GM21390 (cell line): ENCODE data around the gene IRX6.

Experiments
- ATAC-seq: cut with Tn5 transposase; IDR thresholded peaks from one replicate; pipeline ENCODE4 v1.9.1; 2021; ENCODE audit not compliant: unreplicated experiment

Gene IRX6

GRCh38 chr16:55322327-55322726, 1.7 kb upstream of the IRX6 start:
- no peak for ATAC-seq

DNA sequence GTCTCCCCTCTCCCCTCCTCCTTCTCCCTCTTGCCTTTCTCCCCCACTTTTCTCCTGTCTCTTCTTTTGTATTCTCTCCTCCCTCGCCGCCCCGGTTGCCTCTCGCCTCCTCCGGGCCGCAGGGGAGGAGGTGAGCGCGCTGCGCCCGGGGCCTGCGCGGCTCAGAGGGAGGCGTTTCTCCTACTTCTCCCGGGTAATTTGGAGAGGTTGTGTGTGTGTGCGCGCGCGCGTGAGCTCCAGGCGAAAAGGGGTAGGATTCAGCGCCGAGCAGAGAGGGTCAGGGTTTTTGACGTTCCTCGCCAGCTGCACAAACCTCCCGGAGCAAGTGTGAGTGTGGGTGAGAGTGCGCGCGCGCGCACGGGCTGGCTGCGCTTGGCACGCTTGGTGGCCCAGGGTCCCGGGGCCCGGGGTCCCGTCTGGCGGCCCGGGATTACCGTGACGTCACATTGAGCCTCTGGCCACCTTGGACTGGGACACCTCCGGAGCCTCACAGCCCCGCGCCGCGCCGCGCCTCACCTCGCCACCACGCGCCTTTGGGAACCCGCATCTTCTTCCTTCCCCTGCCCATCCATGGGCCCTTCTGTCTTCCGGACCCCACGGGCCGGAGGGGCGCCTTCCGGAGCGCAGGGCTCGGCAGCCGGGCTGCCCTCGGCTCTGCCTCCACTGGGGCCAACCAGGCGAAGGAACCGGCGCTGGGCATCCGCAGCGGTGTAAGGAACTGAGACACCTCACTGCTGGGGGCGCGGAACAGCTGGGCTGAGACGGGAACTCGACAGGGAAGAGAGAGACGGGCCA, 479 bp downstream of the IRX6 start:
- ATAC-seq: no peak

DNA sequence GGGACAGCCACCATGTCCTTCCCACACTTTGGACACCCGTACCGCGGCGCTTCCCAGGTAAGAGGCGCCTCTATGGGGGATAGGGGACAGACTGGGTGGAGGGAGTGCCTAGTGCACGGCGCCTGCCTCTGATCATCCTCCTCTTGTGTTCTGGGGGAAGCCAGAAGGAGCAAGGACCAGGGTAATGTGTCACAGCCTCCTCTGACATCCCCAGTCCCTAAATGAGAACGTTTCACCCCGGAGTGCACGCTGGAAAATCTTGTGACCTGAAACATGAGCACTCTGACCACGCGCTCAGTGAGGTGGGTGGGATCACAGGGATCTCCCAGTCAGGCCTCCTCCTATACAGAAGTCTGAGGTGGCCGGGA, 1.1 kb downstream of the IRX6 start:
- ATAC-seq: no peak

DNA sequence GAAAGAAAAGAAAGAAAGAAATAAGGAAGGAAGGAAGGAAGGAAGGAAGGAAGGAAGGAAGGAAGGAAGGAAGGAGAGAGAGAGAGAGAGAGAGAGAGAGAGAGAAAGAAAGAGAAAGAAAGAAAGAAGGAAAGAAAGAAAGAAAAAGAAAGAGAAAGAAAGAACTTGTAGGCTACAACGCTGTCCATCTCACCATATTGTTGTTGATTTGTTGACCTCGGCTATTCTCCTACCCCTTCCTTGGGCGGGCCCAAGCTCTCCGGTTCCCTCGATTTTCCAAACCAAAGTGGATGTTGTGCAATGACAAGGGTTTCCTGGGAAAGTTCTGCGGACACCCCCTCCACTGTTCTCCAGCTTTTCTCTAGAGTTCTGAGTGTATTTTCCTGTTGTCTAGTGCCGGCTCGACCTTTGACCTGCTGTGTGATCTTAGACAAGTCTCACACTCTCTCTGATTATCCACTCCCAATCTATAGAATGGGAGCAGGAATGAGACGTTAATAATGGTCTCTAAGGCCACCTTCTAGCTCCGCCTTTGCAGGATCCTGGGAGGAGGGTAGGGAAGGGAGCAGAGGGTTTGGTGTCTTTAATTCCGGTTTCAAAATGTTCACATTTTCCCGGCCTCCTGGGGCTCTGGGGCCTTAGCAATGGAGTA, 1.6 kb downstream of the IRX6 start:
- ATAC-seq: no peak

GRCh38 chr16:55326261-55327092, 2.5 kb downstream of the IRX6 start:
- ATAC-seq: no peak

GRCh38 chr16:55328611-55329569, 4.9 kb downstream of the IRX6 start:
- no peak for ATAC-seq

- no peak for ATAC-seq
These were observed 5.9 kb downstream of the IRX6 start for GRCh38 chr16:55329791-55330428.

DNA sequence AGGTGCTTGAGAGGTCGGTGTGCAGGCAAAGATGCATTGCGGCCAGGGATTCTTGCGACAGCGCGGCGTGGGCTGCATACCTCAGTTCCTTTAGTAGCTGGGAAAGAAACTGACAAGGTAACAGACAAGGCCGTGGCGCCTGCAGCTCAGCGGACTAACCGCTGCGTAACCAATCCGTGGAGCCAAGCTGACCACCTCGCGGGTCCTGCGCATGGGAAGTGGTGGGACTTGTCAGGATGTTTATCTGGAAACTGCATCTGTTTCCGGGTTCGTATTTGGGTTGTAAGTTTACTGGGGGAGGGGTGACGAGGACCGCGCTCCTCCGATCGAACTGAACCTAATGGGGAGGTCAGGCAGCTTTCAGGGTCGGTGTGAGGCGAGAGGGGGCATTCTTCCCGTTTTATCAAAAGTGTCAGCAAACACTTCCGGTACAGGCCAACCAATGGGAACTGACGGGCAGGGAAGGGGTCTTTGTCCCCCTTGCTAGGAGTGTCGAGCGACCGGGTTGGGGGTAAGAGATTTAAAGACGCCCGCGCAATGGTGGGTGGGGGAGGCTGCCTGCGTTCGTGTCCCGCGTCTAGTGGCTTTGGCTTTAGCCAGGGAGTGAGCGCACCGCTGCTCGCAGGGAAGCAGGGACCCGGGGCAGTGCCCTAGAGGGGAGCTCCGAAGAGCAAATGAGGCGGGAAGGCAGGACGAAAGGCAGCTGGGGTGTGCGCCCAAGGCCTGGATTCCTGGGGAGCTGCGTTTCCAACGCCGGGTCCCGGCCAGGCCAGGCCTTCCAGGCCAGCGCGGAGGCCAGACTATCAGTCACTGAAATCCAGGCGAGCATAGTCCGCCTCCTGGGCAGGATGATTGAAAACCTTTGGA, 7.0 kb downstream of the IRX6 start:
- no peak for ATAC-seq

- no peak for ATAC-seq
These were observed 7.7 kb downstream of the IRX6 start for GRCh38 chr16:55331648-55332185.

DNA sequence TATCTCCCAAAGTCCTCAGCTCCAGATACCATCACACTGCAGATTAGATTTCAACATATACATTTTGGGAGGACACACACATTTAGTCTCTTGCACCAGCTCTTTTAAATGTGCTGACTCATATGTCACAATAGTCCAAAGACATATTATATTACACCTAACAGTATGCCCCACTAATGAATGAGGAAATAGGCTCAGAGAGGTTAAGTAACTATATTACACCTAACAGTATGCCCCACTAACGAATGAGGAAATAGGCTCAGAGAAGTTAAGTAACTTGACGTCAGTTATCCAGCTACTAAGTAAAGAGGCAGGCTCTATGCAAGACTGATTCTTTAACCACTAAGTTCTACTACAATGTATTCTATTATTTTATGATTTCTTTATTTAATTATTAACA, 9.7 kb downstream of the IRX6 start:
- ATAC-seq: no peak

- no peak for ATAC-seq
These were observed 14.6 kb downstream of the IRX6 start for GRCh38 chr16:55338646-55339045.

- no peak for ATAC-seq
These were observed 16.4 kb downstream of the IRX6 start for GRCh38 chr16:55340445-55340844.

GRCh38 chr16:55341681-55342080, 17.7 kb downstream of the IRX6 start:
- ATAC-seq: no peak

GRCh38 chr16:55346475-55346874, 22.5 kb downstream of the IRX6 start:
- ATAC-seq: no peak

GRCh38 chr16:55349867-55350266, 25.9 kb downstream of the IRX6 start:
- ATAC-seq: no peak

DNA sequence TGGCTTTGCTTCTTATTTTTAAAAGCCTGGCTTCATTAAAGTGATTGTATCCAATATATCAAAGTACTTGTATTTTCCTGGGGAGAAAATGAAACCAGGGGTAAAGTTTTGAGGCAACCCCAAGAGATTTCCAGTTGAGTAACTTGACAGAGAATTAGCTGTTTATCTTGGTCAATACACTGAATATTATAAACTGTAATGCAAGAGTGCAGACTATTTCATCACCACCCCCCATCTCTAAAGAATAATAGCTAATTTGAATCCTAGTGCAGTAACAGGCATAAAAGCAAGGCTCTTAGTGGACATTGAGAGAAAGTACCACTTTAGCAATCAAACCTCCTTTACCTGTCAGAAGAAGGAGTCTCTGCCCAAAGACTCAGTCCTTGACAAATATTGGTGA, 27.0 kb downstream of the IRX6 start:
- ATAC-seq: no peak

- no peak for ATAC-seq
These were observed 27.9 kb downstream of the IRX6 start for GRCh38 chr16:55351936-55352335.

DNA sequence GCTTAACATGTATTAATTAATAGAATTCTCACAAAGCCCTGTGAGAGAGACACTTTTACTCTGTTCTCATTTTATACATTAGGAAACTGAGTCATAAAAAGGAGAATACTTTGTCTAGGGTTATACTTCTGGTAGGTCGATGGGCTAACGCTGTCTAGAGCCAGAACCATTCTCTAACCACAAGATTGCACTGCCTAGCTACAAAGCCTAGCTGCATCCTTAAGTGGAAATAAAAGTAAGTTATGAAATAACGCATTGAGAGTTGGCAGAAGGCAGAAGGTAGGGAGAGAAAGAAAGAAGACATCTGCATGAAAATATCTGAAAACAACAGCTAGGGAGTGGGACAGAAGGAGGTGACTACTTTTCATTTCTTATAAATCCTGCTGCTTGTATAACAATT, 33.2 kb downstream of the IRX6 start:
- ATAC-seq: no peak

DNA sequence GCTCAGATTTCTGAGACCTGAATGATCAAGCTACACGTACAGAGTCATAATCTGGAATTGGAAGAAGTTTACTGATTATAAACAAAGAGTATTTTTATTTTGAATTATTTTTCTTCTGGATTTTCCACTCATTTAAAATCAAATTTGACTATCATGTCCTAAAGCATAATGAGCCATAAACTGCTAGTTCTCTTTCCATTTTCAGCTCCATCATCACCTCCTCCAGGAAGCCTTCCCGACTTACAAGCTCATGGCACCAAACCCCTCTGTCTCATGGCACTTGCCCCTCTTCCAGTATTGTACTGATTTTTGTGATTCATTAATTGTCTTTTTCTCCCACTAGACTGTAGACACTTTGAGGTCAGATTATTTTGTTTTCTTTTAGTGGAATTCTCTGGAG, 35.9 kb downstream of the IRX6 start:
- no peak for ATAC-seq
